Endothelial cell of umbilical vein (primary cell): Measurements from ENCODE around the gene UGT1A5. TPM values are rescaled to one million over a fixed set of nuclear protein-coding genes. Genes with fewer than 3 reads are reported as not detected.

ENCODE experiments used
- BruUV-seq: library from RNA; stranded (reverse); fragments of 400-500 nt; replicated peaks from 2 replicates; lab custom pipeline; 2021; lab: Mats Ljungman, UMichigan
- CTCF ChIA-PET: fragments of 300-600, 350-600 bp; sonication (Branson Sonifier 250); formaldehyde crosslinking; loops from one replicate; lab custom pipeline; 2021; ENCODE audit warnings: antibody characterized with exemption, inconsistent platforms; lab: Charles Lee
- POLR2A ChIA-PET: fragments of 300-600, 350-600 bp; sonication (Branson Sonifier 250); formaldehyde crosslinking; loops from one replicate; lab custom pipeline; 2021; ENCODE audit warnings: antibody characterized with exemption, inconsistent platforms; lab: Charles Lee
- DNase-seq: peaks from one replicate; pipeline ENCODE4 v3.0.0-alpha.2; 2011; ENCODE audit warnings: low read depth, low spot score
- FAIRE-seq: peaks from 2 replicates; lab custom pipeline; 2011; peaks lifted over from hg19 to GRCh38; lab: Jason Lieb, UNC
- H2AFZ ChIP-seq: 2 replicates; pipeline ENCODE4 v1.6.0; 2012; ENCODE audit warnings: low read depth, low read length, control low read depth, inconsistent platforms
- H3K27ac ChIP-seq: 2 replicates; pipeline ENCODE4 v1.5.1; 2011; ENCODE audit warnings: low read depth, mild to moderate bottlenecking, control low read depth, low read length, moderate library complexity; ENCODE audit not compliant: insufficient read depth
- H3K27me3 ChIP-seq, 2 experiments: 2 replicates each; pipeline versions ENCODE4 v1.6.0 to v1.6.1; 2011; ENCODE audit warnings: low read length in 2 of 2, mixed read lengths in 1 of 2; ENCODE audit not compliant: control insufficient read depth in 2 of 2, insufficient read depth in 2 of 2
- H3K36me3 ChIP-seq, 2 experiments: 2 replicates in 1 of 2; 3 replicates in 1 of 2; pipeline ENCODE4 v1.5.1; 2011; ENCODE audit warnings: low read length in 2 of 2, mild to moderate bottlenecking in 1 of 2, moderate library complexity in 1 of 2; ENCODE audit not compliant: control insufficient read depth in 2 of 2, insufficient read depth in 2 of 2; ENCODE audit errors: extremely low read depth in 1 of 2
- H3K4me1 ChIP-seq: 3 replicates; pipeline ENCODE4 v1.5.1; 2011; ENCODE audit warnings: mild to moderate bottlenecking, low read length; ENCODE audit not compliant: control insufficient read depth, insufficient read depth; ENCODE audit errors: extremely low read depth
- H3K4me2 ChIP-seq: 2 replicates; pipeline ENCODE4 v1.6.1; 2011; ENCODE audit warnings: low read length, control low read depth, mixed read lengths; ENCODE audit not compliant: insufficient read depth
- H3K4me3 ChIP-seq, 3 experiments: fragments of 200-600 bp in 1 of 3; sonication (generic), shearing (Covaris generic) in 1 of 3; replicated peaks in 1 of 3; 2 replicates each; pipeline ENCODE4 v1.5.1; 2011 to 2016; ENCODE audit warnings: control low read depth in 3 of 3, low read length in 3 of 3, mild to moderate bottlenecking in 2 of 3, inconsistent platforms in 1 of 3, low read depth in 1 of 3, moderate library complexity in 1 of 3; ENCODE audit not compliant: insufficient read depth in 1 of 3
- H3K79me2 ChIP-seq: 2 replicates; pipeline ENCODE4 v1.6.0; 2012; ENCODE audit warnings: low read length, inconsistent platforms; ENCODE audit not compliant: control insufficient read depth, insufficient read depth
- H3K9ac ChIP-seq: replicated peaks from 2 replicates; pipeline ENCODE3; 2011; ENCODE audit warnings: low read length, control low read depth; ENCODE audit not compliant: insufficient read depth; ENCODE audit errors: extremely low read depth
- H3K9me1 ChIP-seq: replicated peaks from 3 replicates; pipeline ENCODE4 v1.6.0; 2011; ENCODE audit warnings: mild to moderate bottlenecking, low read length; ENCODE audit not compliant: control insufficient read depth, insufficient read depth; ENCODE audit errors: extremely low read depth
- H3K9me3 ChIP-seq: replicated peaks from 2 replicates; pipeline ENCODE4 v1.5.1; 2012; ENCODE audit warnings: low read length, inconsistent platforms; ENCODE audit not compliant: control insufficient read depth, insufficient read depth
- H4K20me1 ChIP-seq: replicated peaks from 2 replicates; pipeline ENCODE3; 2011; ENCODE audit warnings: mild to moderate bottlenecking, low read length; ENCODE audit not compliant: control insufficient read depth, insufficient read depth; ENCODE audit errors: extremely low read depth
- CTCF ChIP-seq, 2 donors: IDR thresholded peaks; 1 replicate in 1 of 2; 2 replicates in 1 of 2; pipeline ENCODE4 v1.5.1; 2011; ENCODE audit warnings: low read length in 2 of 2, mild to moderate bottlenecking in 2 of 2, moderate library complexity in 2 of 2, control low read depth in 1 of 2, inconsistent platforms in 1 of 2, low read depth in 1 of 2; ENCODE audit not compliant: insufficient read depth in 1 of 2; ENCODE audit errors: extremely low read depth in 1 of 2
- EZH2 ChIP-seq: IDR thresholded peaks from 2 replicates; pipeline ENCODE4 v1.6.1; 2012; ENCODE audit warnings: borderline replicate concordance, low read depth, mild to moderate bottlenecking, moderate library complexity, low read length, inconsistent platforms; ENCODE audit not compliant: severe bottlenecking
- FOS ChIP-seq: IDR thresholded peaks from 2 replicates; pipeline ENCODE4 v1.6.1; 2011; ENCODE audit warnings: mild to moderate bottlenecking, low read length, moderate library complexity, borderline replicate concordance; ENCODE audit not compliant: insufficient read depth
- GATA2 ChIP-seq: IDR thresholded peaks from 2 replicates; pipeline ENCODE4 v1.7.0; 2011; ENCODE audit warnings: low read depth, mild to moderate bottlenecking, moderate library complexity, mixed read lengths, low read length; ENCODE audit not compliant: insufficient read length, insufficient read depth
- JUN ChIP-seq: IDR thresholded peaks from 2 replicates; pipeline ENCODE4 v1.6.1; 2011; ENCODE audit warnings: borderline replicate concordance, low read depth; ENCODE audit not compliant: insufficient read length, insufficient read depth
- MYC ChIP-seq: IDR thresholded peaks from one replicate; pipeline ENCODE4 v1.6.1; 2011; ENCODE audit warnings: mild to moderate bottlenecking, low read depth, low read length
- POLR2A ChIP-seq: IDR thresholded peaks from 2 replicates; pipeline ENCODE4 v1.6.1; 2012; ENCODE audit warnings: low read depth, mild to moderate bottlenecking, control low read depth, low read length
- POLR2AphosphoS5 ChIP-seq: IDR thresholded peaks from 2 replicates; pipeline ENCODE4 v1.6.1; 2012; ENCODE audit warnings: low read depth, mild to moderate bottlenecking, control low read depth, low read length, moderate library complexity; ENCODE audit not compliant: insufficient read depth
- dilution Hi-C: fragments of 300-500 bp; cut with MboI; formaldehyde crosslinking; loops from one replicate; pipeline ENCODE4 v1.15.0; 2019; ENCODE audit warnings: low sequenced_read_pairs; ENCODE audit not compliant: extremely low pct_ligation_motif_present
- intact Hi-C: fragments of 100-400 bp; cut with micrococcal nuclease; formaldehyde crosslinking; loops from one replicate; pipeline ENCODE4 v1.10.0; 2022
- polyA plus RNA-seq, 4 experiments: library from polyadenylated mRNA; depleted of rRNA in 3 of 4; stranded (reverse) in 3 of 4; unstranded in 1 of 4; fragments of >200 nt; gene quantifications; 2 replicates each; pipeline versions ENCODE4 v1.2.1 to v1.2.3, GENCODE V29; 2011 to 2012; ENCODE audit warnings: missing spikeins in 1 of 4
- total RNA-seq: library from RNA; stranded (reverse); gene quantifications from 2 replicates; pipeline ENCODE4 v1.2.3, GENCODE V29; 2021
- TF ChIP-seq, protein P1 (sequence below): IDR thresholded peaks from 2 replicates; pipeline ENCODE4 v1.6.1; 2011; ENCODE audit not compliant: insufficient read depth, insufficient read length

The UGT1A5 gene
- total and polyA plus RNA-seq, 2 donors (not counting 3 experiments of a cell fraction or from before 2014, with no cell fraction given) = not detected

DNA sequence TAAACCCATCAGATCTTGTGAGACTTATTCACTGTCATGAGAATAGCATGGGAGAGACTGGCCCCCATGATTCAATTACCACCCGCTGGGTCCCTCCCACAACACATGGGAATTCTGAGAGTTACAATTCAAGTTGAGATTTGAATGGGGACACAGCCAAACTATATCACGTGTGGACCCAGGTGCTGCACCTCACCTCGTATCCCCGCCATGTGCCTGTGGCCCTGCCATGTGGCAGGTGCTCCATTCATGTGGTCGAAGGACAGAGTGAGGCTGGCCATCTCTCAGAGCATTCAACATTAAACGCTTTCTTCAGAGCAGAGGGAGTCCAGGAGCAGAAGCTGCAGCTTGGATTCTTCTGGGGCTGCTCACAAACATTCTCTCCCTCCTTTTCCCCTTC is 97.7 kb downstream of the UGT1A5 start:
- CTCF ChIA-PET = no interaction called here
- POLR2A ChIA-PET = no interaction called here
- TF ChIP-seq POLR2AphosphoS5 (no peak), JUN (no peak), FOS (no peak), GATA2 (no peak), EZH2 (no peak), CTCF (IDR thresholded peaks at IDR 0.05; ENCODE audit: extremely low read depth in 1 of 2, insufficient read depth in 1 of 2, low read depth in 1 of 2, low read length in 2 of 2) (no peak), POLR2A (no peak), MYC (no peak)
- TF ChIP-seq, protein P1, sequence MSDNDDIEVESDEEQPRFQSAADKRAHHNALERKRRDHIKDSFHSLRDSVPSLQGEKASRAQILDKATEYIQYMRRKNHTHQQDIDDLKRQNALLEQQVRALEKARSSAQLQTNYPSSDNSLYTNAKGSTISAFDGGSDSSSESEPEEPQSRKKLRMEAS = no peak

More for the DNA sequence above, 97.7 kb downstream of the UGT1A5 start:
- no TSS peak for BruUV-seq
- FAIRE-seq = no peak
- dilution Hi-C loops (no loop called here), intact Hi-C loops (no loop called here)
- no peak overlapping the region for H3K9ac ChIP-seq
- H3K36me3 ChIP-seq = no peaks in the 10 kb centered on the region
- no peak for DNase-seq
- H4K20me1 ChIP-seq = no peaks in the 10 kb centered on the region
- H2AFZ ChIP-seq = no peak overlapping the region
- no peaks in the 10 kb centered on the region for H3K79me2 ChIP-seq
- no peaks in the 10 kb centered on the region for H3K9me3 ChIP-seq
- no peak overlapping the region for H3K4me3 ChIP-seq
- no peaks in the 10 kb centered on the region for H3K4me1 ChIP-seq
- no peak overlapping the region for H3K27ac ChIP-seq
- H3K4me2 ChIP-seq = no peak overlapping the region
- H3K27me3 ChIP-seq = peaks cover 0 to 1% of the 10 kb centered on the region in 2 experiments
- no peaks in the 10 kb centered on the region for H3K9me1 ChIP-seq
